ENCODE data around the gene PSEN2. TPM values are rescaled to one million over a fixed set of nuclear protein-coding genes. Genes with fewer than 3 reads are reported as not detected.

PSEN2 gene
- total RNA-seq, 1 donor from 2014 or later = 19.5 TPM

DNA sequence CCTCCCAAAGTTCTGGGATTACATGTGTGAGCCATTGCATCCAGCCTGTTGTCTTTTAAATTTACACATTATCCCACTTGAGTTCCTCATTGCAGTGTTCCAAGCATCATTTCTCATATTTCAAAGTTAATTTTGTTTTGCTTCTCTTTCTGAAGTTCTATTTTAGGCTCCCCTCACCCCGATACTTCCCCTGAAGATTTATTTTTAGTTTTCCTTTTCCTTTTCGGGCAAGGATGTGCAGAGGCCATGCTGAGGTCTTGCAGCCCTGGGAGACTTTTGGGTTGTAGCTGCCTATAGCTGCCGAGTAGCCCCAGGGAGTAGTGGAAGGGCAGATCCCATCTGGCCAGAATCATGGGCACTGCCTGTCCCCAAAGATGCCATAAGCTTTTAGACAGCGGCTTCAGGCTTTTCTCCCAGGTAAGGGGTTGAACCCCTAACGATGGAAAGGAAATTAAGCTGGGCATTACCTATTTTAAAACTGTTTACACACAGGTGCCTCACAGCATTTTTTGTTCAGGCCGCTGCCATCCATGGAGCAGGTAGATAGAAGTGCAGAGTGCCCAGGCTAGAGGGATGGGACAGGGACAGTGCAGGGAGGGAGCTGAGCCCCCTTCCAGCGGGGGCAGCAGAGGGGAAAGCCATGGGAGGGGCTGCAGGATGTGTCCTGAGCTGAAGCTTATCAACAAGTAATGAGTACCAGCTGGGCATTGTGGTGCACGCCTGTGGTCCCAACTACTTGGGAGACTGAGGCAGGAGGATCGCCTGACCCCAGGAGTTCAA lies 15.9 kb downstream of the PSEN2 start:
- Mint-ChIP-seq H3K4me3 (ENCODE audit: unreplicated experiment) (no peak overlapping the region), H3K27me3 (ENCODE audit: low read depth) (no peaks in the 10 kb centered on the region), H3K27ac (ENCODE audit: unreplicated experiment) (no peak overlapping the region), H3K9me3 (ENCODE audit: low read depth) (no peaks in the 10 kb centered on the region), H3K4me1 (ENCODE audit: low read depth) (peaks cover 9% of the 10 kb centered on the region), H3K36me3 (ENCODE audit: low read depth) (peaks cover 25% of the 10 kb centered on the region)
- TF ChIP-seq, protein P1, sequence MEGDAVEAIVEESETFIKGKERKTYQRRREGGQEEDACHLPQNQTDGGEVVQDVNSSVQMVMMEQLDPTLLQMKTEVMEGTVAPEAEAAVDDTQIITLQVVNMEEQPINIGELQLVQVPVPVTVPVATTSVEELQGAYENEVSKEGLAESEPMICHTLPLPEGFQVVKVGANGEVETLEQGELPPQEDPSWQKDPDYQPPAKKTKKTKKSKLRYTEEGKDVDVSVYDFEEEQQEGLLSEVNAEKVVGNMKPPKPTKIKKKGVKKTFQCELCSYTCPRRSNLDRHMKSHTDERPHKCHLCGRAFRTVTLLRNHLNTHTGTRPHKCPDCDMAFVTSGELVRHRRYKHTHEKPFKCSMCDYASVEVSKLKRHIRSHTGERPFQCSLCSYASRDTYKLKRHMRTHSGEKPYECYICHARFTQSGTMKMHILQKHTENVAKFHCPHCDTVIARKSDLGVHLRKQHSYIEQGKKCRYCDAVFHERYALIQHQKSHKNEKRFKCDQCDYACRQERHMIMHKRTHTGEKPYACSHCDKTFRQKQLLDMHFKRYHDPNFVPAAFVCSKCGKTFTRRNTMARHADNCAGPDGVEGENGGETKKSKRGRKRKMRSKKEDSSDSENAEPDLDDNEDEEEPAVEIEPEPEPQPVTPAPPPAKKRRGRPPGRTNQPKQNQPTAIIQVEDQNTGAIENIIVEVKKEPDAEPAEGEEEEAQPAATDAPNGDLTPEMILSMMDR (IDR thresholded peaks at IDR 0.05) = no peak
- DNase-seq (ENCODE audit: low spot score) = no peak

DNA sequence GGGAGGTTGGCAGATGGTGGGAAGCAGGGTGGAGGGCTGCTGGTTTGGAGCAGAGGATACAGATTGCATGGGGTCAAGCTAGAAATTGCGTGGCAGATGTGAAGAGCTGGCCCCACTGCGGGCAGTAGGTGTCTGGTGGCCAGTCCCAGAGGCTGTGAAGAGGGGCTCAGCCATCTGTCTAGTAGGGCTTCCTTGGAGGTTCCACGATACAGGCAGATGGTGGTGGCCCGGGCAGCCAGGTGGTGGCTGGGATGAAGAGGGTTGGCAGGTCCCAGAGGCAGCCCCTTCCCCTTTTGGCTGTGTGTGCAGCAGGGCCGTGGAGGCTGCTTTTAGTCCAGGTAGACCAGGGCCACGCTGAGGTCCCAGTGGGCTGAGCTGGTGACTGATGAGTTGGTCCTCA lies 16.6 kb downstream of the PSEN2 start:
- peaks cover 14% of the 10 kb centered on the region for H3K4me1 Mint-ChIP-seq (ENCODE audit: low read depth)
- no peak overlapping the region for H3K4me3 Mint-ChIP-seq (ENCODE audit: unreplicated experiment)
- H3K36me3 Mint-ChIP-seq (ENCODE audit: low read depth) = peaks cover 23% of the 10 kb centered on the region
- no peak for DNase-seq (ENCODE audit: low spot score)
- H3K27ac Mint-ChIP-seq (ENCODE audit: unreplicated experiment) = no peak overlapping the region
- TF ChIP-seq, protein P1 (IDR thresholded peaks at IDR 0.05) = no peak
- H3K27me3 Mint-ChIP-seq (ENCODE audit: low read depth) = no peaks in the 10 kb centered on the region
- H3K9me3 Mint-ChIP-seq (ENCODE audit: low read depth) = no peaks in the 10 kb centered on the region

DNA sequence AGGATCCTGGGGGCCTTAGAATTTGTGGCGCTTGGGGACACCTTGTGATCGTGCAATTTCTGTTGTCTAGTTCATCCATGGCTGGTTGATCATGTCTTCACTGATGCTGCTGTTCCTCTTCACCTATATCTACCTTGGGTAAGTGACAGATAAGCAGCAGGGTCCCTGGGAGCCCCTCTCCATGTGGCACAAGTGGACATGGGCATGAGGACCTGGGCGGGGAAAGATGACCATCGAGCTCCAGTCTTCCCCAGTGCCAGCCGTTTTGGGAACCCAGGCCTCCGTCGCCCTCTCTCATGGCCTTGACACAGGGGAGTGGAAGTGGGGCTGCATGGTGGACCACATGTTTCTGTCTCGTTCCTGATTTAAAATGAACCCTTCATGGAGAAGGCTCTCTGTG lies 17.6 kb downstream of the PSEN2 start:
- TF ChIP-seq, protein P1 (IDR thresholded peaks at IDR 0.05) = no peak
- Mint-ChIP-seq H3K27ac (ENCODE audit: unreplicated experiment) (no peak overlapping the region), H3K36me3 (ENCODE audit: low read depth) (peaks cover 24% of the 10 kb centered on the region), H3K4me3 (ENCODE audit: unreplicated experiment) (no peak overlapping the region), H3K27me3 (ENCODE audit: low read depth) (no peaks in the 10 kb centered on the region), H3K9me3 (ENCODE audit: low read depth) (no peaks in the 10 kb centered on the region), H3K4me1 (ENCODE audit: low read depth) (peaks cover 12% of the 10 kb centered on the region)
- DNase-seq (ENCODE audit: low spot score) = no peak

DNA sequence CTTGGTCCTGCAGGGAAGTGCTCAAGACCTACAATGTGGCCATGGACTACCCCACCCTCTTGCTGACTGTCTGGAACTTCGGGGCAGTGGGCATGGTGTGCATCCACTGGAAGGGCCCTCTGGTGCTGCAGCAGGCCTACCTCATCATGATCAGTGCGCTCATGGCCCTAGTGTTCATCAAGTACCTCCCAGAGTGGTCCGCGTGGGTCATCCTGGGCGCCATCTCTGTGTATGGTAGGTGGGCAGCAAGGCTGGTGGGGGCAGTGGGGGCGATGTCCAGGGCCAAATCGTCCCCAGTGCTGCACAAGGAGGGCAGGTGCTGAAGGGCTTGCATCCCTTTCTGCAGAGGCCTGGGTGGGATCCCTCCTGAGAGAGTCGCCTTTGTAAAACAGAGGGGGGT lies 18.4 kb downstream of the PSEN2 start:
- Mint-ChIP-seq H3K27ac (ENCODE audit: unreplicated experiment) (no peak overlapping the region), H3K27me3 (ENCODE audit: low read depth) (no peaks in the 10 kb centered on the region), H3K9me3 (ENCODE audit: low read depth) (no peaks in the 10 kb centered on the region), H3K4me3 (ENCODE audit: unreplicated experiment) (no peak overlapping the region), H3K36me3 (ENCODE audit: low read depth) (peaks cover 23% of the 10 kb centered on the region), H3K4me1 (ENCODE audit: low read depth) (peaks cover 9% of the 10 kb centered on the region)
- no peak for DNase-seq (ENCODE audit: low spot score)
- TF ChIP-seq, protein P1 (IDR thresholded peaks at IDR 0.05) = no peak

DNA sequence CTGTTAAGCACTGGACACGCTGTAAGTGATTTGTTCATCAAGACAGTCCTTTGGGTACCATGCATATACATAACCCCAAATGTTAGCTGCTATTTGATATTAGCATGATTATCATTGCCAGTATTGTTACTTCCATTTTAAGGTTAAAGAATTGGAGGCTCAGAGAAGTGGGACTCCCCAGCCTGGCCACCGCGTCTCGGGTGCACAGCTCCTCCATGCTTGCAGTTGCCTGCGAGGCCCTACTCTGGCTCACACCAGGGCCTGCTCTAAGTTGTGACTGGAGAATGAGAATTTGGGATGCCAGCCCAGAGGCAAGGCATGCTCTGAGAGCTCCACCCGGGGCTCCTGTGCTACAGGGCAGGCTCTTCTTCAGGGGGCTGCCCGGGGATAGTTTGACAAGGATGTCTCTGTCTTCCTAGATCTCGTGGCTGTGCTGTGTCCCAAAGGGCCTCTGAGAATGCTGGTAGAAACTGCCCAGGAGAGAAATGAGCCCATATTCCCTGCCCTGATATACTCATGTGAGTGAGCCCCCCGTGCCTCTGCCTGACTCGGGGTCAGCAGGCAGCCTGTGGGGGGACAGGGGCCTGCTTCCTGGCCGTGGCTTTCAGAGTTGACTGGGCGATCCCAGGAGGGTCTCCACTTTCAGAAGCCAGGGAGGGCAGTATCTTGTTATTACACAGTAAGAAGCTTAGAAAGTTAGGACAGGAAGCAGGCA lies 19.4 kb downstream of the PSEN2 start:
- DNase-seq (ENCODE audit: low spot score) = no peak
- Mint-ChIP-seq H3K4me1 (ENCODE audit: low read depth) (peaks cover 9% of the 10 kb centered on the region), H3K36me3 (ENCODE audit: low read depth) (peaks cover 26% of the 10 kb centered on the region), H3K27ac (ENCODE audit: unreplicated experiment) (no peak overlapping the region), H3K4me3 (ENCODE audit: unreplicated experiment) (no peak overlapping the region), H3K9me3 (ENCODE audit: low read depth) (no peaks in the 10 kb centered on the region), H3K27me3 (ENCODE audit: low read depth) (no peaks in the 10 kb centered on the region)
- TF ChIP-seq, protein P1 (IDR thresholded peaks at IDR 0.05) = no peak
